K562 (cell line): ENCODE results near the gene TMEM88. TPM values are rescaled to one million over a fixed set of nuclear protein-coding genes. Genes with fewer than 3 reads are reported as not detected.

ENCODE experiments used
- CREB3L1 ChIP-seq: fragments of 450-650 bp; IDR thresholded peaks from 2 replicates; pipeline ENCODE4 v1.6.1; 2014; ENCODE audit warnings: low read depth, mild to moderate bottlenecking, moderate library complexity, borderline replicate concordance
- DPF2 ChIP-seq: fragments of 450-650 bp; IDR thresholded peaks from 2 replicates; pipeline ENCODE4 v1.6.1; 2016
- ETV5 ChIP-seq: sonication (generic); formaldehyde crosslinking; IDR thresholded peaks from 2 replicates; pipeline ENCODE4 v1.4.0; 2020; ENCODE audit warnings: low read depth, mild to moderate bottlenecking, missing genetic modification reagents
- FOXK1 ChIP-seq: sonication (generic); formaldehyde crosslinking; IDR thresholded peaks from 2 replicates; pipeline ENCODE4 v1.8.0; 2022; ENCODE audit warnings: missing genetic modification reagents, mild to moderate bottlenecking, borderline replicate concordance
- GMEB1 ChIP-seq: fragments of 250-450 bp; sonication (Bioruptor Pico); IDR thresholded peaks from 2 replicates; pipeline ENCODE4 v1.4.0; 2020; ENCODE audit warnings: mild to moderate bottlenecking
- IRF9 ChIP-seq: fragments of 450-650 bp; IDR thresholded peaks from 2 replicates; pipeline ENCODE4 v1.6.1; 2016; ENCODE audit warnings: missing biosample characterization, missing genetic modification characterization
- KAT7 ChIP-seq: sonication (generic); formaldehyde crosslinking; IDR thresholded peaks from 2 replicates; pipeline ENCODE4 v1.8.0; 2022; ENCODE audit warnings: missing genetic modification reagents, mild to moderate bottlenecking, borderline replicate concordance
- PHF20 ChIP-seq: fragments of 450-650 bp; IDR thresholded peaks from 2 replicates; pipeline ENCODE4 v1.6.1; 2018; ENCODE audit not compliant: partially characterized antibody
- POLR2AphosphoS5 ChIP-seq: IDR thresholded peaks from 2 replicates; pipeline ENCODE4 v1.6.1; 2011; ENCODE audit warnings: mild to moderate bottlenecking, low read depth, low read length, moderate library complexity; ENCODE audit not compliant: control insufficient read depth, insufficient read depth
- RUNX1 ChIP-seq: sonication (generic); IDR thresholded peaks from 2 replicates; pipeline ENCODE4 v1.6.1; 2016; ENCODE audit warnings: antibody characterized with exemption, low read depth
- SMAD4 ChIP-seq: fragments of 250-450 bp; sonication (Bioruptor Pico); conservative IDR thresholded peaks from 2 replicates; pipeline ENCODE4 v1.8.0; 2021; ENCODE audit warnings: inconsistent platforms, mild to moderate bottlenecking, moderate library complexity
- TAF7 ChIP-seq: fragments of 450-650 bp; IDR thresholded peaks from 2 replicates; pipeline ENCODE4 v1.6.1; 2016; ENCODE audit warnings: missing genetic modification characterization, missing compliant biosample characterization
- ZNF12 ChIP-seq: sonication (generic); formaldehyde crosslinking; IDR thresholded peaks from 2 replicates; pipeline ENCODE4 v1.4.0; 2020; ENCODE audit warnings: mild to moderate bottlenecking, missing genetic modification reagents
- ZNF407 ChIP-seq: fragments of 450-650 bp; IDR thresholded peaks from 2 replicates; pipeline ENCODE4 v1.6.1; 2016; ENCODE audit warnings: low read depth
- ZNF644 ChIP-seq: fragments of 200-800 bp; sonication (Bioruptor generic); IDR thresholded peaks from 2 replicates; pipeline ENCODE4 v1.6.1; 2016; ENCODE audit warnings: low read depth, missing genetic modification characterization, missing compliant biosample characterization
- ZNF785 ChIP-seq: fragments of 250-450 bp; sonication (Bioruptor Pico); IDR thresholded peaks from 2 replicates; pipeline ENCODE4 v1.4.0; 2020; ENCODE audit warnings: mild to moderate bottlenecking
- polyA plus RNA-seq, 8 experiments: library from polyadenylated mRNA; depleted of rRNA in 4 of 8; stranded (reverse) in 5 of 8; unstranded in 3 of 8; fragments of >200 nt; fragmentation: Nextera tagmentation in 2 of 8; fragmentation: Illumina TruSeq in 1 of 8; extraction: Ambion mirVana in 2 of 8; extraction: Trizol in 1 of 8; gene quantifications; 2 replicates each; pipeline versions ENCODE4 v1.2.1 to v1.2.3, GENCODE V29; 2011 to 2014; ENCODE audit warnings: inconsistent platforms in 1 of 8, missing spikeins in 1 of 8
- total RNA-seq, 7 experiments: library from RNA; depleted of rRNA in 6 of 7; stranded (reverse); fragments of >200 nt in 6 of 7; fragmentation: Illumina TruSeq in 2 of 7; extraction: Trizol in 2 of 7; gene quantifications; 2 replicates each; pipeline versions ENCODE4 v1.2.1 to v1.2.3, GENCODE V29; 2011 to 2021; ENCODE audit warnings: low replicate concordance in 1 of 7

The TMEM88 gene
- total and polyA plus RNA-seq, 9 of the 15 experiments (the other 6 are each of a cell fraction or from before 2014, with no cell fraction given) = 0.10 to 1.4 (median 0.36) TPM; not detected in 3

GRCh38 chr17:7851438-7852261, 3.2 kb upstream of the TMEM88 start (continued):
- TF ChIP-seq ZNF644 (tag) = no peak
- TF ChIP-seq KAT7 (CRISPR knock-in tag) = no peak
- no peak for TF ChIP-seq PHF20
- TF ChIP-seq TAF7 (tag) = no peak
- no peak for TF ChIP-seq POLR2AphosphoS5
- no peak for TF ChIP-seq DPF2
- TF ChIP-seq IRF9 (tag) = no peak
- no peak for TF ChIP-seq GMEB1
- TF ChIP-seq ZNF785 (CRISPR knock-in tag) = no peak
- TF ChIP-seq ZNF407 = no peak
- TF ChIP-seq ZNF12 (CRISPR knock-in tag) = no peak
- no peak for TF ChIP-seq CREB3L1
- TF ChIP-seq SMAD4 (CRISPR knock-in tag) = no peak
- TF ChIP-seq ETV5 = no peak
- TF ChIP-seq FOXK1 = no peak
- TF ChIP-seq RUNX1 = no peak
